ENCODE data around the gene KIF19.
"Not testable (repeated sequence)": the region's sequence is repeated elsewhere in the genome, so short reads cannot be mapped to it uniquely, and the experiment has no call there.

Gene KIF19

DNA sequence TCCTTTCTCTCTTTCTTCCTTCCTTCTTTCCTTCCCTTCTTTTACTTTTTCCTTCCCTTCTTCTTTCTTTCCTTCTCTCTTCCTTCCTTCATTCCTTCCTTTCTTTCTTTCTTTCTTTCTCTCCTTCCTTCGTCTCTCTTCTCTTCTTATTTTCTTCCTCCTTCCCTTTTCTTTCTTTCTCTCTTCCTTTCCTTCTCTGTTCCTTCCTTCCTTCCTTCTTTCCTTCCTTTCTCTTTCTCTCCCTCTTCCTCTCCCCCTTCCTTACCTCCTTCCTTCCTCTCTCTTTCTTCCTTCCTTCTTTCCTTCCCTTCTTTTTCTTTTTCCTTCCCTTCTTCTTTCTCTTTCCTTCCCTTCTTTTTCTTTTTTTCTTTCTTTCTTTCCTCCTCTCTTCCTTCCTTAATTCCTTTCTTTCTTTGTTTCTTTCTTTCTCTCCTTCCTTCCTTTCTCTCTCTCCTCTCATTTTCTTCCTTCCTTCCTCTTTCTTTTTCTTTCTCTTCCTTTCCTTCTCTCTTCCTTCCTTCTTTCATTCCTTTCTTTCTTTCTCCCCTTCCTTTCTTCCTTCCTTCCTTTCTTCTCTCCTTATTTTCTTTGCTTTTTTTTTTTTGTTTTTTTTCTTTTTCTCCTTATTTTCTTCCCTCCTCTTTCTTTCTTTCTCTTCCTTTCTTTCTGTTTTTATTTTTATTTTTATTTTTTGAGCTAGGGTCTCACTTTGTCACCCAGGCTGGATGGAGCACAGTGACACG is 64.1 kb downstream of the KIF19 start:
- no peak for DNase-seq

DNA sequence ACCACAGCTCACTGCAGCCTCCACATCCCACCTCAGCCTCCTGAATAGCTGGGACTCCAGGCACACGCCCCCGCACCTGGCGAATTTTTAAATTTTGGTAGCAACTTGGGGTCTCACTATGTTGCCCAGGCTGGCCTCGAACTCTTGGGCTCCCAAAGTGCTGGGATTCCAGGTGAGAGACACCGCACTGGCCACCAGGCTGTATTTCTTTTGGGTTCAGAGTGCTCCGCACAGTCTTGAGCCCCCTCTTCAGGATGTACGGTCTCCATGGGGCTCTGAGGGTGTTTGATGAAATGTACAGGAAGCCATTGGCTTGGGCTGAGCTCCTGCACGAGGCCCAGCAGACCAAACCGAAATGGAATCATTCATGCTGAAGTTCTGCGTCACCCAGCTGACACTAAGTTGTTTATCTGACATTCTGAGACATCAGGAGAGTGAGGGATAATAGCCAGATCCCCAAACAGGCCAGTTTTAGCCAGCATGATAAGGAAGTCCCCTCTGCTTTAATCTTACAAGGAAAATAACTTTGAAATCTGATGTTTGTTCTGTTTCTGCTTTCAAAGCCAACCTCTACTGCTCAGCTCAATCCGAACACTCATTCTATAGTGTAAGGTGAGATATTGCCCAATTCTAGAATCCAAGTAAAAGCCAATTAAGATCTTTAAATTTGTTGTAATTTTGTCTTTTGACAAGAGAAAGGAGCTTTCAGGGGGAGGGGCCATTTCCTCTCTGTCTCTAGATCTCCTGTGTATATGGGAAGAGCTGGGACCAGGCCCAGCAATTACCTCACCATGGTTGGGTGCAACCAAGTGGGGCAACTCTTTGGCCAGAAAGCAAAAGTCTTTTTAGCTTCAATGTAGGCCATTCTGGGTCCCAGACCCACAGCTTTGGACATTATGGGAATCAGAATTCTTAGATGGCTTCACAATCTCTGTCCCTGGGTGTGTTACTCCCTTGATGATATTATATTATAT is 64.9 kb downstream of the KIF19 start:
- no peak for DNase-seq

DNA sequence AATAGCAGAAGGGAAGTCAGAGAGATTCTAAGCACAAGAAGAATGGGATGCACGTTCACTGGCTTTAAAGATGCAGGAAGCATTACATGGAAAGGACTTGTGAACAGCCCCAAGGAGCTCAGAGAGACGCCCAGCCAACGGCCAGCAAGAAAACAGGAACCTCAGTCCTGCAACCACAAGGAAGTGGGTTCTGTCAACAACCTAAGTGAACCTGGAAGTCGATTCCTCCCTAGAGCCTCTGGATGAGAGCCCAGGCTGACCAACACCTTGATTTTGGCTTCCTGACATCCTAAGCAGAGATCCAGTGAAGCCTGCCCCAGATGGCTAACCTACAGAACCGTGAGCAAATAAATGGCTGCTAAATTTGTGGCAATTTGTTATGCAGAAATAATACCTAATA is 65.7 kb downstream of the KIF19 start:
- no peak for DNase-seq

DNA sequence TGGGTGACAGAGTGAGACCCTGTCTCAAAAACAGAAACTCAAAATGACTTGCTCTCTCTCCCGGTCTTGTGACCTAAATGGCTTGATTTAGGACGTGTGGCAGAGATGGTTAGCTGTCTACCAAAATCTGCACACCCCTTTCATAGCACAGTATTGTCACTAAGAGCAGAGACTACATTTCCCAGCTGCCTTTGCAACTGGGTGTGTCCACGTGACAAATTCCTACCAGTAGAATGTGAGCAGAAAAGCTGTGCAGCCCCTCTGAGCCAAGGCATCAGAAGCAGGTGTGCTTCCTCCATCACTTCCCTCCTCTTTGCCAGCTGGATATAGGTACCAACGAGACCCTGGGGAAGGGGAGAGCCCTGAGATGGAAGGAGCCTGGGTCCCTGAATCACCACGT is 66.8 kb downstream of the KIF19 start:
- DNase-seq: no peak

DNA sequence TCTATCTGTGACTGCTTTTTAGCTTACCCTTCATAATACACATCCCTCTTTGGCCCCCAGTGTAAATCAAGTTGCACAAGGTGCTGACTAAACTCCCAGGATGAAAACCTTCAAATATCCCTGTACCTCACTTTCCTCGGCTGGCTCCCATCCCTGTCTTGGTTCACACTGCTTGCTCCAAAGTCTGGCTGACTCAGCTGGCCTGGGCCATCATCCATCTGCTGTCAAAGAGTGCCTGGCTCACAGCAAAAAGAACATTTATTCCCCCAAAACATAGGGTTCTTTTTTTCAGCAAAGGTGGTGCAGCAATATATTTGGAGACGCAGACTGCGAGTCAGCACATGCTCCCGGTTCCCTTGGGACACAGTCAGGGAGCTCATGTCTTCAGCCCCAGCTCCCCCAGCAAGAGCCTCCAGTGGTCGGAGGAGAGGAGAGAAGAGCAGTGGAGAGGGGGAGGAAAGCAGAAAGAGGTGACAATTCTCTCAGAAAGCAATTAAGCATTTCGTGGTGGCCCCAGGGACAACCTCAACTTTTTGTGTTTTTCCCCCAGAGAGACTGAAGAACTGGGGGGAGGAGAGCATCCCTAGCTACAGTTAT is 67.4 kb downstream of the KIF19 start:
- no peak for DNase-seq

DNA sequence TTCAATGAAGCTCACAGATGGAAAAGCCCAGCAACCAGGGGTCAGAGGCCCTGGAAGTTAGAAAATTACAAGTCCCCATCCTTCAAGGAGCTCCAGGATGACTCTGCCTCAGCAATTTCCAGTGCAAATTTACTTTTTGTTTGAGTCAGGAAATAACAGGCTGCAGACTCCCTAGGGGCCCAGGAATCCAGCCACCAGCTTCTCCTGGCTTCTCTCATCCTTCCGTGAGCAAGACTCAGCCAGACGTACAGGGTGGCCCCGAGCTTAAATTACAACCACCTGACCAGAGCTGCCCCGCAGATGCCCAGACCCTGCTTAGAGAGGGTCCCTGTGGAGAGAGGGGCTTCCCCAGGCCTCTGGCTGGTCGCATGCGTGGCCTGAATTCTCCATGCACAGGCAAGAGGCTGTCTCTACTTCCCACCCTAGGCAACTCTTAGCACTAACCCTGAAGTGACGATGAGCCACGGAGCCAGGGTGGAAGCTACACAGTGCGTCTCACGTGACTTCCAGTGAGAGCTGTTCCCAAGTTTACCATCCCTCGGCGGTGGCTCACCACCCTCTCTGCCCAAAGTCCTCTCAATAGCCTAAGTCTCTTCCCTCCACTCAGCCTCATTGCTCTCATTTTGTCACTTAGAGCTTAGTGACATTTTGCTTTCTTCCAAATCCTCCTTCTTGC is 68.4 kb downstream of the KIF19 start:
- DNase-seq: no peak

DNA sequence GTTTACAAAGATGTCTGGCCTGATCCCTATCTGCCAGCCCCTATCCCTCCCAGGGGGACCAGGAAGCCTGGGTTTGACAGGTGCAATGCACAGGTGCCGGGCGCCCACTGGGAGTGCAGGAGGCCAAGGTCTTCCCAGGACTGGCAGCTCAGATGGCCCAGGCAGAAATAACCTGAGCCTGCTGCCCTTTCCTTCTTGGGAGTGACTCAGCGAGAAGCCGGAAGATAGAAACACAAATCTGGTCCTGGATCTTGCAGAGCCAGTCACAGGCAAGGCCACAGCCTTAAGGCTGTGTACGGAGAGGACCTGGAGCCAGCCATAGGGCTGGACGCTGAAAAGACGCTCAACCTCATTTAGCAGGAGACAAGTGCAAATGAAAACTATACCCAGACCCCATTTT is 69.0 kb downstream of the KIF19 start:
- DNase-seq: no peak

DNA sequence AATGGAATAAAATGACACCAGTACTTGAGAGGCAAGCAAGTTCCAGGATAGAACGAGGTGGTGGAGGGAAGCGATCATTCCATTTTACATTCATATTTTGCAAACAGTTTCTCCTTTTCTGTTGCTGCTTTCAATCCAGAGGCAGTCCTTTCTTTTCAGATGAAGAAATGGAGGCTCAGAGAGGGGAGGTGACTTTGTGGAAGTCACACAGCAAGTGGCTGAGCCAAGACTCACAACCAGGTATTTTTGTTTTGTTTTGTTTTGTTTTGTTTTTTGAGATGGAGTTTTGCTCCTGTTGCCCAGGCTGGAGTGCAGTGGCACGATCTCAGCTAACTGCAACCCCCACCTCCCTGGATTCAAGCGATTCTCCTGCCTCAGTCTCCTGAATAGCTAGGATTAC is 70.5 kb downstream of the KIF19 start:
- DNase-seq: no peak

DNA sequence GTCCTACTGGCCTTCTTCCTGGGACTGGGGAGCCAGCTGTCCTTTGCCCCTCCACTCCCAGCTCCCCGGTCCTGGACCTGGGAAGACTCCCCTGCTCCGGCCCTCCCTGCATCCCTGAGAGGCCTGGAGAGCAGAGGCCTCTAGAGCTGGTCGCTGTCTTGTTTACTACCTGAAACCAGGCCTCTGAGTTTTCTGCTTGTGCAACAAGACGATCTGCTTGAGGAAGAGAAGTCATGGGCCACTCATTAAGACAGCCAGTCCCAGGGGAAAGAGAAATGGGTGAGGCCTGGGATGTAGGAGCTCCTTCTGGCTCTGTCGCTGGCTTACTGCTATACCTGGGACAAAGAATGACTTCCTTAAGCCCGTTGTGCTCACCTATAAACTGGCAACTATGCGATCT is 76.0 kb downstream of the KIF19 start:
- no peak for DNase-seq

DNA sequence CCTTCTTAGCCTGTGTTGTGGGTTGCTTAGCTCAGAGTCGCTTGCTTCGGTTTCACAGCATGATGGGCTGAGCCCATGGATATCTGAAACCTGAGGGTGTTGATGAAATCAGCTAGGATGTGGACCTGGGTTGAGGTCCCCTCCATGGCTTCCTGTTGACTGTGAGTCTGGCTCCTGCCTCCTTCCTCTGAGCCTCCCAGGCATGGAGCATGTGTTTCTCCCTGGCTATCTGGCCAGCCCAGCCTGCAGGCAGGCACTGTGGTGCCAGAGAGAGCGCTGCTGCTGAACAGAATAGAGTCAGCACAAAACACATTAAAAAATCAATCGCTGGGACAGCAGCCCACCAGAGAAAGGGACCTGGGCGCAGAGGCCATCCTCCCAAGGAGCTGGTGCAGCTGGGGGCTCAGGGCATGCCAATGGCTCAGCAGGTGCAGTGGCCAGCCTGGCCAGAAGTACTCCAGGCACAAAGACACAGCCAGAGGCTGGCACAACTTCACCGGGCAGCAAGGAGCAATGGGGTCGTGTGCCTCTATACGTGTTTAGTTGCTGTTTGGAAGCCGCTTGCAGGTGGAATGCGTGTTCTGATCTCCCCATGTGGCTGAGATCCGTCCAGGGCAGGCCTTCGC is 77.6 kb downstream of the KIF19 start:
- DNase-seq: no peak

DNA sequence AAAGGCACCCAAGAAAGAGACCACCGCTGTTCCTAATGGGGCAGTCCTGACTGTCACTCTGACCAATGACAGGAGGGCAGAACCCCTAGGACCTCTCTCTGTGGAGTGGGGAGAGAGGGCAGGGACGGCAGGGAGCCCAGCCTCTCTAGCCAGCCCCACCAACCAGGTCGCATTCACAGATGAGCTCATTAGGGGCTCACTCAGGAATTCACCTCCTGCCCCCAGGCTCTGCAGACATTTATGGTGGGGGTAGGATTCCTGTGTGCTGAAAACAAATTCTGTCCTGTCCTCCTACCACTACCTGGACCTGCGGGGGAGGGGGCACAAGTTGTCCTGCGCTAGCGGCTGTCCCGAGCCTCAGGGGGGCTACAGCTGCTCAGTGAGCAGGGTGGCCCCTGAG is 78.2 kb downstream of the KIF19 start:
- DNase-seq: no peak

DNA sequence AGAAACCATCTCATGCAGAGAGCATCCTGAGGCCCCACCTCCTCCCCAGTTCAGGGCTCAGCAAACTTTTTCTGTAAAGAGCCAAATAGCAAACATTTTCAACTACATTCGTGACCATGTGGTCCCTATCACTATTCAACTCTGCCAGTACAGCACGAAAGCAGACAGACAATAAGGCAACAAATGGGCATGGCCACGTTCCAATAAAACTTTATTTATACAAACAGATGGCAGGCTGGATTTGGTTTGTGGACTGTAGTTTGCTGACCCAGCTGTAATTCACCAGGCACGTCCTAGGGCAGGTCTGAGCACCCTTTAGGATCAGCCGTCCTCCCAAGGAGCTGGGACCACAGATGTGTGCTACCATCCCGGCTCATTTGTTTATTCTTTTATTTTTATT is 78.8 kb downstream of the KIF19 start:
- no peak for DNase-seq

DNA sequence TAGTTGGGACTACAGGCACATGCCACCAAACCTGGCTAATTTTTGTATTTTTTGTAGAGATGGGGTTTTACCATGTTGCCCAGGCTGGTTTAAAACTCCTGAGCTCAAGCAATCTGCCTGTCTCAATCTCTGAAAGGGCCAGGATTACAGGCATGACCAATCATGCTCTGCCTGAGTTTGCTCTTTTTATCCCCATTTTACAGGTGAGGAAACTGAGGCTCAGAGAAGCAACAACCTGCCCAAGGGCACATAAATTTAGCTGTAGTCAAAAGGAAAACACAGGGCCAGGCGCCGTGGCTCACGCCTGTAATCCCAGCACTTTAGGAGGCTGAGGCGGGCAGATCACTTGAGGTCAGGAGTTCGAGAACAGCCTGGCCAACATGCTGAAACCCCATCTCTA is 79.3 kb downstream of the KIF19 start:
- not testable (repeated sequence) for DNase-seq
